H1 (cell line): ENCODE results near the gene CDKL1.

ENCODE experiments used
- CBX5 ChIP-seq: fragments of 300-800, 300-1000 bp; sonication (generic); IDR thresholded peaks from 2 replicates; pipeline ENCODE4 v1.7.1; 2016; ENCODE audit warnings: antibody characterized with exemption, low read length, low read depth
- TF ChIP-seq, protein P1 (sequence below), 3 experiments: IDR thresholded peaks; 1 replicate in 2 of 3; 2 replicates in 1 of 3; pipeline versions ENCODE4 v1.5.1 to v1.6.1; 2011; ENCODE audit warnings: low read length in 3 of 3, mild to moderate bottlenecking in 3 of 3, inconsistent platforms in 2 of 3, low read depth in 1 of 3, moderate library complexity in 1 of 3; ENCODE audit not compliant: insufficient read depth in 1 of 3; ENCODE audit errors: control extremely low read depth in 1 of 3

DNA sequence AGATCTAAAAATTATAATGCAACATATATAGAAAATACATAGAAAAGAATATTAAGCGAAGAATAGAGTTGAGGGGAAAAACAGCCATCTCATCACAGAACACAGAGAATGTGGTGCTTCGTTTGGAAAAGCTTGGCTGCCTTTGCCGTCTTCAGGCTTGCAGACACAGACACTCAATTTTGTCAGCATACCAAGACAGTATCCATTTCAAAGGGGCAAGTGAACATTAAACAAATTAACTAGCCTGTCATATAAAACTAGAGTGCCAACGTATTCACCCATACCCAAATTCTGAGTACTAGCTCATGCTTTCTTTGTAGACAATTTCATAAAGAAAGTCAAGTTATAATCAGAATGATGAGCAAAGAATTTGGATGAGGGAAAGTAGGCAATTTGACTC lies 44.1 kb downstream of the CDKL1 start:
- no peak for TF ChIP-seq CBX5
- TF ChIP-seq, protein P1, sequence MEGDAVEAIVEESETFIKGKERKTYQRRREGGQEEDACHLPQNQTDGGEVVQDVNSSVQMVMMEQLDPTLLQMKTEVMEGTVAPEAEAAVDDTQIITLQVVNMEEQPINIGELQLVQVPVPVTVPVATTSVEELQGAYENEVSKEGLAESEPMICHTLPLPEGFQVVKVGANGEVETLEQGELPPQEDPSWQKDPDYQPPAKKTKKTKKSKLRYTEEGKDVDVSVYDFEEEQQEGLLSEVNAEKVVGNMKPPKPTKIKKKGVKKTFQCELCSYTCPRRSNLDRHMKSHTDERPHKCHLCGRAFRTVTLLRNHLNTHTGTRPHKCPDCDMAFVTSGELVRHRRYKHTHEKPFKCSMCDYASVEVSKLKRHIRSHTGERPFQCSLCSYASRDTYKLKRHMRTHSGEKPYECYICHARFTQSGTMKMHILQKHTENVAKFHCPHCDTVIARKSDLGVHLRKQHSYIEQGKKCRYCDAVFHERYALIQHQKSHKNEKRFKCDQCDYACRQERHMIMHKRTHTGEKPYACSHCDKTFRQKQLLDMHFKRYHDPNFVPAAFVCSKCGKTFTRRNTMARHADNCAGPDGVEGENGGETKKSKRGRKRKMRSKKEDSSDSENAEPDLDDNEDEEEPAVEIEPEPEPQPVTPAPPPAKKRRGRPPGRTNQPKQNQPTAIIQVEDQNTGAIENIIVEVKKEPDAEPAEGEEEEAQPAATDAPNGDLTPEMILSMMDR (IDR thresholded peaks at IDR 0.05; ENCODE audit: control extremely low read depth in 1 of 3, insufficient read depth in 1 of 3, low read depth in 1 of 3, low read length in 3 of 3): no peak
